WI38 (cell line): ENCODE data around the gene PPIG.
"Not testable (repeated sequence)": the region's sequence is repeated elsewhere in the genome, so short reads cannot be mapped to it uniquely, and the experiment has no call there.

Experiments
- H3K4me3 ChIP-seq: 2 replicates; pipeline ENCODE4 v1.5.1; 2011; ENCODE audit warnings: low read depth, mild to moderate bottlenecking, control low read depth, low read length
- CTCF ChIP-seq: IDR thresholded peaks from 2 replicates; pipeline ENCODE4 v1.5.1; 2012; ENCODE audit warnings: low read depth, mild to moderate bottlenecking, control low read depth, low read length

The PPIG gene

GRCh38 chr2:169609264-169609663 is 25.1 kb downstream of the PPIG start:
- no peak for TF ChIP-seq CTCF
- no peak overlapping the region for H3K4me3 ChIP-seq

DNA sequence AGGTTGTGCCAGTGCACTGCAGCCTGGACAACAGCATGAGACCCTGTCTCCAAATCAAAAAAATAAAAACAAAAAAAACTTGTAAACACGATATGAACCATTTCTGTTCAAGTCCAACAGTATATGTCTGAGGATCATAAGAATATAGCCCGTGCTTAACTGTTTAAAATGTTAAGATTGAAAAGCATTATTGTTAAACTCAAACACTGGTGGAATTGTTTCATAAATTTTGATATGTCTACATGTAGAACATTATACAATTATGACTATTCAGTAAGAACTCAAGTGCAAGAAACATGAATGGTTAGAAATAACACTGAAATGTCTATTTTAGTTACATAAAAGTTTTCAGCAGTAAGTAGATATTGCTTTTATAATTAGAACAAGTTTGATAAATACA is 29.7 kb downstream of the PPIG start:
- no peak for TF ChIP-seq CTCF
- H3K4me3 ChIP-seq, result no peak overlapping the region

DNA sequence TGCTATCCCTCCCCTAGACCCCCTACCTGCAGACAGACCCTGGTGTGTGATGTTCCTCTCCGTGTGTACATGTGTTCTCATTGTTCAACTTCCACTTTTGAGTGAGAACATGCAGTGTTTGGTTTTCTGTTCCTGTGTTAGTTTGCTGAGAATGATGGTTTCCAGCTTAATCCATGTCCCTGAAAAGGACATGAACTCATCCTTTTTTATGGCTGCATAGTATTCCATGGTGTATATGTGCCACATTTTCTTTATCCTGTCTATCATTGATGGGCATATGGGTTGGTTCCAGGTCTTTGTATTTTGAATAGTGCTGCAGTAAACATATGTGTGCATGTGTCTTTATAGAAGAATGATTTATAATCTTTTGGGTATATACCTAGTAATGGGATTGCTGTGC is 31.8 kb downstream of the PPIG start:
- H3K4me3 ChIP-seq, result not testable (repeated sequence)

GRCh38 chr2:169619946-169620345 is 35.8 kb downstream of the PPIG start:
- no peak for TF ChIP-seq CTCF
- no peak overlapping the region for H3K4me3 ChIP-seq

DNA sequence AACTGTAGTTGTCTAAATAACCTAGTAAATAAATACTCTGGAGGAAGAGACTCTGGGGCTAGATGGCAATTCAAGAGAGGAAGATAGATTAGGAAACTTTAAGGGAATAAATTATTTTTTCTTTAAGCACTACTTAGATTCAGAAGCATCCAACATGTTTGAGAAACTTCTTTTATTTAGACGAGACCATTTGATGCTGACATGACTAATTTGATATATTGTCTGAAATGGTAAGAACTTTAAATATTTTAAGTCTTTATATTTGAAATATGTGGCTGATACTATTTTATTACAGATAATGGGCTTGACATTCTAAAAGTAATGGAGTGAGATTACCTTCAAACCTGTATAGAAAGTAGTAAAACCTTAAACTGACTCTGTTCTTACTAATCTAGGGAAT is 36.4 kb downstream of the PPIG start:
- no peak overlapping the region for H3K4me3 ChIP-seq
- no peak for TF ChIP-seq CTCF

DNA sequence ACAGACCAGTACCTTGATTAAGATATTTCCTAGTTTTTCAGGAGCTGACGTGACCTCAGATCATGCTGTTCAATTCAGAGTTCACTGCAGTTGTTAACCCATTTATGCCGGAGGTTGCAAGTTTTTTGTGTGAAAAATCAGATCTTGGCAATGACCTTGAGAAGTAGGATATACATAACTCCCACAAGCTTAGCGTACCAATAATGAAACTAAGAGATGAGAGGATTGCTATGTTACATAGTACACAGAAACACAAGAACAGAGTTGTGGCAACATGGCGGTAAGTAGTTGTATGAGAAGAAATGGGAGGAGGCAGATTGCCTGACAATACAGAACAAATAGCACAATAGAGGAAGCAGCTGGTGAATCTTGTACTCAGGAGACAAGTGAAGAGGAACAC is 39.1 kb downstream of the PPIG start:
- no peak overlapping the region for H3K4me3 ChIP-seq
- no peak for TF ChIP-seq CTCF

DNA sequence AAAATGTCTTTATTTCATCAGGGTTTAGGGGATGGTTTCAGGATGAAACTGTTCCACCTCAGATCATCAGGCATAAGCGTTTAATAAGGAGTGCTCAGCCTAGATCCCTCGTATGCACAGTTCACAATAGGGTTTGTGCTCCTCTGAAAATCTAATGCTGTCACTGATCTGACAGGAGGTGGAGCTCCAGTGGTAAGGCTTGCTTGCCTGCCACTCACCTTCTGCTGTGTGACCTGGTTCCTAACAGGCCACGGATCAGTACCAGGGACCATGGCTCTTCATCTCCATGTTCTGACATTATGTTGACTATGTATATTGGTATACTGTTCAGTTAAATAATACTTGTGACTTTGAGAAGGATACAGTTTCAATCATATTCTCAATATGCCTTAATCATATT is 41.6 kb downstream of the PPIG start:
- no peak for TF ChIP-seq CTCF
- no peak overlapping the region for H3K4me3 ChIP-seq

GRCh38 chr2:169636440-169637097 is 52.4 kb downstream of the PPIG start:
- TF ChIP-seq CTCF, result no peak
- no peak overlapping the region for H3K4me3 ChIP-seq
